HG03439 (cell line): ENCODE results near the gene KDM3B.
"Not testable (repeated sequence)": the region's sequence is repeated elsewhere in the genome, so short reads cannot be mapped to it uniquely, and the experiment has no call there.

ENCODE experiments used
- ATAC-seq: cut with Tn5 transposase; IDR thresholded peaks from one replicate; pipeline ENCODE4 v1.9.1; 2021; ENCODE audit warnings: mild to moderate bottlenecking, moderate library complexity; ENCODE audit not compliant: unreplicated experiment

The KDM3B gene

DNA sequence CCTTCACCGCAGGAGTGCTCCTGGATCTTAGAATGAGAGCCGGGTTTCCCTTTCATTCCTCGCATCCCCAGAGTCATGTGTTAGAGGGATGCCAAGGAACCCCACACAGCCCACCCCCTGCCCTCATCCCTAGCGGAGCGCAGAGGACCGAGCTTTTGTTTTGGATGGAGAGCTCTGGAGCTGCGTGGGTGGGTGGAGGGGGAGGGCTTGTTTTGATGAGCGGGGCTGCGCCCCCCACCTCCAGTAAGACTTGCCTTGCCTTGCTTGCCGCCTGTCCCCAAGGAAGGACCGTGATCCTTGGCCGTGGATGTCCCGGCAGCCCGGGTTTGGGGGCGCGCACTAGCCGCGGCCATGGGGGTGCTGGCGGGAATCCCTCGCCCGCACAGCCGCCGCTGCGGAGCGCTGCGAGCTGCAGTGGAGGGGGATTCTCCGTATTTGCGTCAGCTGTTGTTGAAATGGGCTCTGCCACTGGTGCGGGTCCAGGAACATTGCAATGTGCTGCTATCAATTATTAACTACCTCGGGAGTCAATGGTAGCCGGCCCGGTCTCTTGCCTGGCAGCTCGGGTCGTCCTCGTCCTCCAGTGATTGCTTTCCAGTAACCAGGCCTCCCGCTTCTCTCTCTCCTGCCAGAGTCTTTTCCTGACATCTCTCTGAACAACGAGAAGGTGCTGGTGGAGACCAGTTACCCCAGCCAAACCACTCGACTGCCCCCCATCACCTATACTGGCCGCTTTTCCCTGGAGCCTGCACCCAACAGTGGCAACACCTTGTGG is 113.8 kb downstream of the KDM3B start:
- ATAC-seq: no peak

DNA sequence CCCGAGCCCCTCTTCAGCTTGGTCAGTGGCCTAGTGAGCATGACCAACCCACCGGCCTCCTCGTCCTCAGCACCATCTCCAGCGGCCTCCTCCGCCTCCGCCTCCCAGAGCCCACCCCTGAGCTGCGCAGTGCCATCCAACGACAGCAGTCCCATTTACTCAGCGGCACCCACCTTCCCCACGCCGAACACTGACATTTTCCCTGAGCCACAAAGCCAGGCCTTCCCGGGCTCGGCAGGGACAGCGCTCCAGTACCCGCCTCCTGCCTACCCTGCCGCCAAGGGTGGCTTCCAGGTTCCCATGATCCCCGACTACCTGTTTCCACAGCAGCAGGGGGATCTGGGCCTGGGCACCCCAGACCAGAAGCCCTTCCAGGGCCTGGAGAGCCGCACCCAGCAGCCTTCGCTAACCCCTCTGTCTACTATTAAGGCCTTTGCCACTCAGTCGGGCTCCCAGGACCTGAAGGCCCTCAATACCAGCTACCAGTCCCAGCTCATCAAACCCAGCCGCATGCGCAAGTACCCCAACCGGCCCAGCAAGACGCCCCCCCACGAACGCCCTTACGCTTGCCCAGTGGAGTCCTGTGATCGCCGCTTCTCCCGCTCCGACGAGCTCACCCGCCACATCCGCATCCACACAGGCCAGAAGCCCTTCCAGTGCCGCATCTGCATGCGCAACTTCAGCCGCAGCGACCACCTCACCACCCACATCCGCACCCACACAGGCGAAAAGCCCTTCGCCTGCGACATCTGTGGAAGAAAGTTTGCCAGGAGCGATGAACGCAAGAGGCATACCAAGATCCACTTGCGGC is 114.6 kb downstream of the KDM3B start:
- no peak for ATAC-seq

DNA sequence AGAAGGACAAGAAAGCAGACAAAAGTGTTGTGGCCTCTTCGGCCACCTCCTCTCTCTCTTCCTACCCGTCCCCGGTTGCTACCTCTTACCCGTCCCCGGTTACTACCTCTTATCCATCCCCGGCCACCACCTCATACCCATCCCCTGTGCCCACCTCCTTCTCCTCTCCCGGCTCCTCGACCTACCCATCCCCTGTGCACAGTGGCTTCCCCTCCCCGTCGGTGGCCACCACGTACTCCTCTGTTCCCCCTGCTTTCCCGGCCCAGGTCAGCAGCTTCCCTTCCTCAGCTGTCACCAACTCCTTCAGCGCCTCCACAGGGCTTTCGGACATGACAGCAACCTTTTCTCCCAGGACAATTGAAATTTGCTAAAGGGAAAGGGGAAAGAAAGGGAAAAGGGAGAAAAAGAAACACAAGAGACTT is 115.2 kb downstream of the KDM3B start:
- no peak for ATAC-seq

DNA sequence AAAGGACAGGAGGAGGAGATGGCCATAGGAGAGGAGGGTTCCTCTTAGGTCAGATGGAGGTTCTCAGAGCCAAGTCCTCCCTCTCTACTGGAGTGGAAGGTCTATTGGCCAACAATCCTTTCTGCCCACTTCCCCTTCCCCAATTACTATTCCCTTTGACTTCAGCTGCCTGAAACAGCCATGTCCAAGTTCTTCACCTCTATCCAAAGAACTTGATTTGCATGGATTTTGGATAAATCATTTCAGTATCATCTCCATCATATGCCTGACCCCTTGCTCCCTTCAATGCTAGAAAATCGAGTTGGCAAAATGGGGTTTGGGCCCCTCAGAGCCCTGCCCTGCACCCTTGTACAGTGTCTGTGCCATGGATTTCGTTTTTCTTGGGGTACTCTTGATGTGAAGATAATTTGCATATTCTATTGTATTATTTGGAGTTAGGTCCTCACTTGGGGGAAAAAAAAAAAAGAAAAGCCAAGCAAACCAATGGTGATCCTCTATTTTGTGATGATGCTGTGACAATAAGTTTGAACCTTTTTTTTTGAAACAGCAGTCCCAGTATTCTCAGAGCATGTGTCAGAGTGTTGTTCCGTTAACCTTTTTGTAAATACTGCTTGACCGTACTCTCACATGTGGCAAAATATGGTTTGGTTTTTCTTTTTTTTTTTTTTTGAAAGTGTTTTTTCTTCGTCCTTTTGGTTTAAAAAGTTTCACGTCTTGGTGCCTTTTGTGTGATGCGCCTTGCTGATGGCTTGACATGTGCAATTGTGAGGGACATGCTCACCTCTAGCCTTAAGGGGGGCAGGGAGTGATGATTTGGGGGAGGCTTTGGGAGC is 115.9 kb downstream of the KDM3B start:
- no peak for ATAC-seq

DNA sequence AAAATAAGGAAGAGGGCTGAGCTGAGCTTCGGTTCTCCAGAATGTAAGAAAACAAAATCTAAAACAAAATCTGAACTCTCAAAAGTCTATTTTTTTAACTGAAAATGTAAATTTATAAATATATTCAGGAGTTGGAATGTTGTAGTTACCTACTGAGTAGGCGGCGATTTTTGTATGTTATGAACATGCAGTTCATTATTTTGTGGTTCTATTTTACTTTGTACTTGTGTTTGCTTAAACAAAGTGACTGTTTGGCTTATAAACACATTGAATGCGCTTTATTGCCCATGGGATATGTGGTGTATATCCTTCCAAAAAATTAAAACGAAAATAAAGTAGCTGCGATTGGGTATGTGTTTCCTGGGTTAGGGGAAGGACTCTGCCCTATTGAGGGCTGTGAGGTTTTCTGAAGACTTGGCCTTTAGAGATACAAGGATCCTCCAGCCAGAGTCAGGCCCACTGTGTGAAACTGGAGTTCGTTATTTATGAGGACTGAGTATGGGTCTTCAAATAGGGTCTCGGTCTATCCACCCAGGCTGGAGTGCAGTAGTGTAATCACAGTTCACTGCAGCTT is 116.6 kb downstream of the KDM3B start:
- ATAC-seq: no peak

DNA sequence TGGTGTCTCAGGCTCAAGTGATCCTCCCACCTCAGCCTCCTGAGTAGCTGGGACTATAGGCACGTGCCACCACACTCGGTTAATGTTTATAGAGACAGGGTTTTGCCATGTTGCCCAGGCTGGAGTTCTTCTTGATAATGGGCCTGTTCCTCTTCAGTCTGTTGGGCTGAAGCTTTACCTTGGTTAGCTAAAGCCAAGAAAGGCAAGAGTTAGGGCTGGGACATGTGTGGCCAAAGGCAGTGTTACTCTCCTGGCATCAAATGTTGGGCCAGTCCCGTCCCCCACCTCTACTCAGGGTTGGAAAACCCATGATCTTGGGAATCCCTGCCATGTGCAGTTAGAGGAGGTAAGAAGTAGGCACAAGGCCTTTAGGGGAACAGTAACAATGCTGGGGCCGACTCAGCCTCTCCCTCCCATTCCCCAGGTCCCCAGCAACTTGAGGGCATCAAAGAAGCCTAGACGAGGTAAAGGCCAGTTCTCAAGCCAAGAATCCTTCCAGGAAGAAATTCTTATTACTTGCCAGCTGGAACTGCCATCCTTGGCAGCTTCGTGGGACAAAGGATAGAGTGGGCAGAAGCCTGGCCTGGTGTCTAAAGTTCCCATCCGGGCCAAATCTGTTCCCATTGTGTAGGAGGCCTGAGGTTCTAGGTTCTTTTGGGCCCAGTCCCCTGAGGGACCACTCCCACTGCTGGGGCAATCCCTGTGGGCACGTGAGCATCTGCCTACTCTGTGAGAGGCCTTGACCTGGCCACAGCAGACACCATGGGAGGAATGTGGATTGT is 117.2 kb downstream of the KDM3B start:
- ATAC-seq: no peak

DNA sequence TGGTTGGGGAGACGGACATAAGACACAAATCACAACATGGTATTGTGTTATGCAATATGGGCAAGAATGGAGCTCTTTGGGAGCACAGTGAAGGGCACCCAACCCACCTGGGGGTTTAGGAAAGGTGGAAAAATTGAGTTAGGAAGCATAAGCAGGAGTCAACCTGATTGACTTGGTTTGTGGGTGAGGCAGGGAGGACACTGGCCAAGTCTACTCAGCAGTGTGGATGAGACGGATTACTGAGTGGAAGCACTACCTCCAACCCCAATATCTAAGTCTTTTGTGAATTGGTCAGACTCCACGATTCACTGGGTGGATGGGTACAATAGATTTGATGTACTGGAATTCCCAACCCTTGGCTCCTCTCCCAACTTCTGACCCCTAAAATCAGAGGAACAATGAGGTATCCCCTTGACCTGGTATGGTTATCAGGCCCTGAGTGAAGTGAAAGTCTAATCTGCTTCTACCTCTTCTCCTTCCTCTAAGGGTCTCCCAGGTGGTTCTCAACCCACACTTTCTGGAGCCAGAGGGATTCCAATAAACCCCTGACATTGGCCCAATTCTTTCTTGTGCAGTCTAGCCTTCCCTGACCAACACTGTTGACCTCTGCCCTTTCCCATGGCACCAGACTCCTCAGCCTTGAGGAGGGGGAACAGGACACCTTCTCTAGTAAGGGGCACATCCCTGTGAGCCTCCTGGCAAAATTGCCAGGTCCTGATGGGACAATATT is 118.0 kb downstream of the KDM3B start:
- no peak for ATAC-seq

DNA sequence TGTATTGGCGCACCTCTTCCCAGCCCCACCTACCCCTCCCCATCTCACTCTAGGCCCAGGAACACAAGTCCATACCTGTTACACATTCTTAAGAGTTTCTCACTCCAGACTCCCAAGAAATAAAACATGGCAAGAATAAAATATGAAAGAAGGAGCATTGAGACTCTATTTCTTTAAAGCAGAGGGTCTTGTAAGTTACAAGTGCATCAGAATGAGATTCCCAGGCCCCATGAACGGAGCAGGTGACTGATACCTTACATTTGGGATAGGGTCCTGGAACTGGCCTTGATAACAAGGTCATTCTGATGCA is 118.5 kb downstream of the KDM3B start:
- no peak for ATAC-seq

DNA sequence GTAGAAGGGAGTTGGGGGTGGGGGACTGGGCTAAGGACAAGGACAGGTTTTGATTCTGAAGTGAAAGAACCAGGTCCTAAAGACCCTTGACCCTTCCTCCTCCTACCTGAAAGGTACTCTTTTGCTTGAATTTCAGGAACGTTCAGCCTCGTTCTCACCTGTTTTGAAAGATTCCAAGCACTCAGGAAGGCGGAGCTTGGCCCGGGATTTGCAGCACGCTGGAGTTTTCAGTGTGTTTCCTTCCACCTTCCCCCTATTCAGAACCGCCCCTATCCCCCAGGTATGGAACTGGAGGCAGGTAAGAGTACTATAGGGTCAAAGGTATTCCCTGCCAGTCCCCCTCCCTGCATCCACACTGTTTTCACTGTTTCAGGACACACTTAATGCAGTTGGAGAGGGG is 119.9 kb downstream of the KDM3B start:
- ATAC-seq: no peak

DNA sequence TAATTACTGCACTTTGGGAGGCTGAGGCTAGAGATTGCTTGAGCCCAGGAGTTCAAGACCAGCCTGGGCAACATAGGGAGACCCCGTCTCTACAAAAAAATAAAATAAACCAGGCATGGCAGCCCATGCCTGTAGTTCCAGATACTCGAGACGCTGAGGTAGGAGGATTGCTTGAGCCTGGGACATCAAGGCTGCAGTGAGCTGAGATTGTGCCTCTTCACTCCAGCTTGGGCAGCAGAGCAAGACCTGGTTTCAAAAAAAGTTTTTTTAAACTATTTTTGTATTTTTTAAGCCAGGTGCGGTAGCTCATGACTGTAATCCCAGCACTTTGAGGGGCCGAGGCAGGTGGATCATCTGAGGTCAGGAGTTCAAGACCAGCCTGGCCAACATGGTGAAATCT is 120.7 kb downstream of the KDM3B start:
- not testable (repeated sequence) for ATAC-seq

DNA sequence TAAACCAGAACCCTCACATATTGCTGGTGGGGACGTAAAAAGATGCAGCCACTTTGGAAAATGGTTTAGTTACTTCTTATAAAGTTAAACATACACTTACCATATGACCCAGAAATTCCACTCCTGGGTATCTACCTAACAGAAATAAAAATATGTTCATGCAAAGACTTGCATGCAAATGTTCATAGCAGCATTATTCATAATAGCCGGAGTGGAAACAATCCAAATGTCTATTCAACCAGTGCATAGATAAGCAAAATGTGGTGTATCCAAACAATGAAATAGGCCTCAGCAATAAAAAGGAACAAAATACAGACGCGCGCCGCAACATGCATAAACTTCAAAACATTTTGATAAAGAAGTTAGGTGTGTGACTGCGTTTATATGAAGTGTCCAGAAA is 124.4 kb downstream of the KDM3B start:
- ATAC-seq: no peak

DNA sequence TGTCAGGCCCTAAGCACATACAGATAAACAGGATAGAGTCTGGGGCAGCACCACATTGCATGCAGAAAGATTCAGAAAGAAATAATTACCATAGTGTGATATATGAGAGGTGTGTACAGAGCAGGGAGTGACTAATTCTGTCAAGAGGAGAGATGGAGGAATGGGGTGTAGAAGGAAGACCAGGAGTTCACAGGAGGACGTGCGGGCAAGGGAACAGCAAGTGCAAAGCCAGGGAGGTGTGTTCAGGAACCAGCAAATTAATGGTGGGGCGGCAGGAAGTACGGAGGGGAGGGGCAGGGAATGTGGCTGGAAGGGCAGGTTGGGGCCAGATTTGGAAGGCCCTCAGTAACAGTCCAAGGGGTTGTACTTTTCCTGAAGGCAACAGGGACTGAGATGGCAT is 130.2 kb downstream of the KDM3B start:
- ATAC-seq: no peak
